GM21390 (cell line): ENCODE results near the gene TMA7B.

Experiments used
- ATAC-seq: cut with Tn5 transposase; IDR thresholded peaks from one replicate; pipeline ENCODE4 v1.9.1; 2021; ENCODE audit not compliant: unreplicated experiment

Gene TMA7B

DNA sequence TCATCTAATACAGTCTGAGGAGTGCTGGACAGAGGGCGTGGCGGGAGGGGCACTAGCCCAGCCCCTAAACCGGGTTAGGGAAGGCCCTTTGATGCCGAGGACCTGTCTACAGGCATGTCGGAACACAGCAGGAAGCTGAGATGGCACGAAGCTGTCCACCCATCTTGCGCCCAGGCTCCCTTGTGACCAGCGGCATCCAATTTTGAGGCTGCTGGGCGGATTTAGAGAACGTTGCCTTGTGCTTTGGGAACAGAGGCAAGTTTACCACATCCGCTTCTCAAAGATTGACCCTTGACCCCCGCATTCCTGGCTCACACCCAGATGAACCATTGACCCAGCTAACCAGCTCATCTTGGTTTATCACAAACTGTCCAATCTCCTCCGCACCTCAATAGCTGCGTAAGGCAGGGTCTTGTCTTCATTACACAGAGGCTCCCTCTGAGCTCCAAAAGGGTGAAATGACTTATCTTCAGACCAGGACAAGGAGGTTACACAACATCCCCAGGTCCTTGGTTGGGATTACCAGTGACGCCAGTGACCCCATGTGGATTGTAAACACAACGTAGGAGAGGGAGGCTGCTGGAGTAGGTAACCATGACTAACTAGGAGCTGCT lies 39.1 kb downstream of the TMA7B start:
- no peak for ATAC-seq

GRCh38 chr22:40000171-40000570 lies 40.0 kb downstream of the TMA7B start:
- no peak for ATAC-seq

- no peak for ATAC-seq
Measured at GRCh38 chr22:40001106-40001505, 40.9 kb downstream of the TMA7B start.

DNA sequence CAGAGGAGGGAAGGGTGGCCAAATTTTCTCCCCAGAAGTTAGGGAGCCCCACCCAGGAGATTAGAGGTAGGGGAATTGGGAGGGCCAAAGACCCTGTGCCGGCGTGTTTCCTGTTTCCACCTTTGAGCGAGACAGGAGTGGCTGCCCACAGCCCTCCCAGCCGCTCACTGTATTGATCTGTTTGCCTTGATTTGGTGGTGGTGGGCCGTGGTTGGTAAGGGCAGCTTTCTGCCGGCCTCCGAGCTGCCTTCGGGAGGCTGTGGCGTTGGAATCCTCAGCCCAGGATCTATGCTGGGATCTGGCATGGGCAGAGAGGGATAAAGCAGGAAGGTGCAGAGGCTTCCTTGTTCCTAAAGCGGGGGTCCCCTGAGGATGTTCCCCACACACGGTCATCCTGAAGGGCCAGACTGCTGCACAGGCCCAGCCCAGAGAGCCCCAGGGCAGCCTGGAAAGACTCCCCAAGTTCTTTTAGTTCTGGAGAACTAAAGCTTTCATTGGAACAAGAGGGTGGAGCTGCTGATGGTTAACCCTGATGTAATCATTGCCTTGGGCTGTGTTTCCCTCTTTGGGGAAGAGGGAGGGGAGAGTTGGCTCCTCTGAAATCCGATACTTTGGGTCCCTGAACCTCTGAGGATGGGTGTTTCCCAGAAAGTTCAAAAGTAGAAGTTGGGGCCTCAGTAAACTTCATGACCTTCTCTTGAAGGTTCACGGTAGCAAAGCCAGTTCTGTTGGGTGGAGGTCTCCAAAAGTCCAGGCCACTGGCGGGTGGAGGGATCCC lies 41.8 kb downstream of the TMA7B start:
- no peak for ATAC-seq

- no peak for ATAC-seq
Measured at GRCh38 chr22:40002935-40003715, 42.9 kb downstream of the TMA7B start.

DNA sequence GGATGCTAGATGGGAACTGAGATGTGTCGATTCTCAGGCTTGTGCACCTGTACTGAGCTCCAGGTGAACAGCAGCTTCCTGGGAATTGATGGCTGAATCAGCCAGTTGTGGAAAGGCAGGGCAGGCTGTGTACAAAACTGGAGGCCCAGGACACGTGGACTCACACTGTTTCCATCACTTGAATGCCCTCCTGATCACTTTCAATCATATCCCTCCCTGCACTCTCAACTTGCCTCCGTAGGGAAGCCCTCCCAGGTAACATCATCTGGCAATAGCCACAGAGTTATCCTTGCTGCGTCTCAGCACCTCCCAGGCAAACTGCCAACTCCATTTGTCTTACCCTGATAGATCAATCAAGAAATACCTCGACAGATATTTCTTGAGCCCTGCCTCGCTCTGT lies 44.6 kb downstream of the TMA7B start:
- no peak for ATAC-seq

GRCh38 chr22:40006641-40007040 lies 46.4 kb downstream of the TMA7B start:
- ATAC-seq, result no peak

- ATAC-seq, result no peak
Measured at GRCh38 chr22:40007853-40008710, 47.9 kb downstream of the TMA7B start.

DNA sequence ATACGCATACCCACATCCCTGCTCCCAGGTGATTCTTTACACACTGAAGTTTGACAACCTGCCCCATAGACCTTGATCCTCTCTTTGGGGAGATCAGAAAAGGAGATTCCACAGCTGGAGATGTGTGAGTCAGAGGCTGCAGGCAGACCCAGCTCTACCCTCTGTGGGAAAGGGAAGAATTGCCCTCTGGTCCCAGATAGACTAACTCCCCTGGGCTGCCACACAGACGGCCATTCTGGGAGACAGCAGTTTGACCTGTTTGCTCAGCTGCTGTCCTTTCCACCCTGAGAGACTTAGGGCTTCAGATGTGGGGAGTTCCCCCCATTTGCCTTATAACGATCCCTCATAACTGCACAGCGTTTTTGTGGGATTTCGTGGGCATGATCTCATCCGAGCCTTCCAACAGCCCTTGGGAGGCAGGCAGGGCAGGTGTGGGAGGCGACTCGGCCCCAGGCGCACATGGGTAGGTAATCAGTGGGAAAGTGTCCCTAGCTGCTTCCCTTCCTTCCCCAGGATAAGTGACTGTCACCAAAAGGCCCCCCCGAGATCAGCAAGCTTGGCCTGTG lies 48.6 kb downstream of the TMA7B start:
- ATAC-seq, result no peak

GRCh38 chr22:40009292-40009774 lies 49.1 kb downstream of the TMA7B start:
- no peak for ATAC-seq

GRCh38 chr22:40009951-40010671 lies 49.9 kb downstream of the TMA7B start:
- no peak for ATAC-seq

DNA sequence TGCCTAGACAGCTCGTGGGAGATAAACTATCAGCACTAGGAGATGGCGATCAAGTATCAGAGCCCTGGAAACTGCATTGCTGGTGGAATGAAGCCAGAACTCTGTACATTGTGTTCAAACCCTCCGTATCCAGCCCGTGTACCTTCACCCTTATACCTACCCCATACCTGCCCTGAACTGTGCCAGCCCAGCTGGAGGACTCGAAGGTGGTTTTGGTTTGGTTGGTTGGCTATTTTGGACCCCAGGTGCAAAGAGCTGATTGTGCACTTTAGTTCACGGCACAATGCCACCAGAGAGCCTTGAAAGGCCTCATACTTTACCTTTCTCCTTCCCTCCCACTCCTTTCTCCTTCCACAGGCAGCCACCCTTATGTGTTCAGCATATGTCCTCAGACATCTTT lies 50.5 kb downstream of the TMA7B start:
- no peak for ATAC-seq
